ENCODE measurements around the gene SAMM50.

- TF ChIP-seq CTCF (IDR thresholded peaks at IDR 0.05; ENCODE audit: low read length): no peak
- TF ChIP-seq EZH2 (IDR thresholded peaks at IDR 0.05; ENCODE audit: borderline replicate concordance, low read length): no peak
Observed at GRCh38 chr22:44000123-44000522, 44.9 kb downstream of the SAMM50 start.

All from OCI-LY1 (cell line).